ENCODE data around the gene DGKD.
A peak's percentile ranks its signal among the peaks of the same experiment; 100 is the strongest.

DGKD gene

GRCh38 chr2:233384015-233384414 is 29.7 kb downstream of the DGKD start:
- Histone ChIP-seq H2AFZ (ENCODE audit: low read length) (no peak overlapping the region), H3K9me3 (ENCODE audit: insufficient read depth, low read depth, low read length) (no peaks in the 10 kb centered on the region), H3K4me1 (ENCODE audit: insufficient read depth, low read length, poor library complexity, severe bottlenecking) (peaks cover 67% of the 10 kb centered on the region), H3K9me2 (replicated peaks; ENCODE audit: low read depth, low read length) (no peaks in the 10 kb centered on the region), H3K4me3 (ENCODE audit: low read length, poor library complexity, severe bottlenecking) (peak overlapping the region; percentile 67), H3K27me3 (ENCODE audit: insufficient read depth, low read length, poor library complexity, severe bottlenecking) (no peaks in the 10 kb centered on the region), H3F3A (ENCODE audit: low read depth) (peaks cover 23% of the 10 kb centered on the region), H3K36me3 (ENCODE audit: insufficient read depth, low read length) (0 out of 2 replicates have a peak, but pooled peaks cover 3% of the 10 kb centered on the region), H4K20me1 (ENCODE audit: insufficient read depth, low read length, poor library complexity, severe bottlenecking) (no peaks in the 10 kb centered on the region), H3K79me2 (ENCODE audit: insufficient read depth, low read length) (peaks cover 80% of the 10 kb centered on the region), H3K4me2 (ENCODE audit: low read depth, low read length, poor library complexity, severe bottlenecking) (peak overlapping the region; percentile 88), H3K9ac (ENCODE audit: low read depth, low read length, poor library complexity, severe bottlenecking) (peak overlapping the region; percentile 81)
- TF ChIP-seq CTCF (conservative IDR thresholded peaks at IDR 0.05; ENCODE audit: low read length) (peak; percentile 44), EZH2phosphoT487 (IDR thresholded peaks at IDR 0.05; ENCODE audit: borderline replicate concordance) (no peak)

- H3K27me3 ChIP-seq (ENCODE audit: insufficient read depth, low read length, poor library complexity, severe bottlenecking), result no peaks in the 10 kb centered on the region
- no peaks in the 10 kb centered on the region for H3K9me3 ChIP-seq (ENCODE audit: insufficient read depth, low read depth, low read length)
- no peaks in the 10 kb centered on the region for H4K20me1 ChIP-seq (ENCODE audit: insufficient read depth, low read length, poor library complexity, severe bottlenecking)
- peak overlapping the region; percentile 67 for H3K4me3 ChIP-seq (ENCODE audit: low read length, poor library complexity, severe bottlenecking)
- H3K9me2 ChIP-seq (replicated peaks; ENCODE audit: low read depth, low read length), result no peaks in the 10 kb centered on the region
- no peak overlapping the region for H2AFZ ChIP-seq (ENCODE audit: low read length)
- peak overlapping the region; percentile 88 for H3K4me2 ChIP-seq (ENCODE audit: low read depth, low read length, poor library complexity, severe bottlenecking)
- H3K9ac ChIP-seq (ENCODE audit: low read depth, low read length, poor library complexity, severe bottlenecking), result peak overlapping the region; percentile 81
- peaks cover 23% of the 10 kb centered on the region for H3F3A ChIP-seq (ENCODE audit: low read depth)
- H3K36me3 ChIP-seq (ENCODE audit: insufficient read depth, low read length), result peaks cover 4% of the 10 kb centered on the region; the same call in 1 of the 2 replicates
- TF ChIP-seq EZH2phosphoT487 (IDR thresholded peaks at IDR 0.05; ENCODE audit: borderline replicate concordance) (no peak), CTCF (conservative IDR thresholded peaks at IDR 0.05; ENCODE audit: low read length) (no peak)
- peaks cover 67% of the 10 kb centered on the region for H3K4me1 ChIP-seq (ENCODE audit: insufficient read depth, low read length, poor library complexity, severe bottlenecking)
- peaks cover 82% of the 10 kb centered on the region for H3K79me2 ChIP-seq (ENCODE audit: insufficient read depth, low read length)
These were observed 30.7 kb downstream of the DGKD start for GRCh38 chr2:233384811-233385488.

GRCh38 chr2:233385489-233386044 is 31.3 kb downstream of the DGKD start:
- H3K4me2 ChIP-seq (ENCODE audit: low read depth, low read length, poor library complexity, severe bottlenecking), result peak overlapping the region; percentile 88
- peaks cover 23% of the 10 kb centered on the region for H3F3A ChIP-seq (ENCODE audit: low read depth)
- H3K9ac ChIP-seq (ENCODE audit: low read depth, low read length, poor library complexity, severe bottlenecking), result peak overlapping the region; percentile 81
- peaks cover 61% of the 10 kb centered on the region for H3K4me1 ChIP-seq (ENCODE audit: insufficient read depth, low read length, poor library complexity, severe bottlenecking)
- H3K4me3 ChIP-seq (ENCODE audit: low read length, poor library complexity, severe bottlenecking), result peak overlapping the region; percentile 67
- H2AFZ ChIP-seq (ENCODE audit: low read length), result no peak overlapping the region
- no peak for TF ChIP-seq EZH2phosphoT487 (IDR thresholded peaks at IDR 0.05; ENCODE audit: borderline replicate concordance)
- no peak for TF ChIP-seq CTCF (conservative IDR thresholded peaks at IDR 0.05; ENCODE audit: low read length)
- no peaks in the 10 kb centered on the region for H4K20me1 ChIP-seq (ENCODE audit: insufficient read depth, low read length, poor library complexity, severe bottlenecking)
- H3K36me3 ChIP-seq (ENCODE audit: insufficient read depth, low read length), result peaks cover 11% of the 10 kb centered on the region; the same call in 1 of the 2 replicates
- no peaks in the 10 kb centered on the region for H3K9me3 ChIP-seq (ENCODE audit: insufficient read depth, low read depth, low read length)
- H3K79me2 ChIP-seq (ENCODE audit: insufficient read depth, low read length), result peaks cover 82% of the 10 kb centered on the region
- H3K27me3 ChIP-seq (ENCODE audit: insufficient read depth, low read length, poor library complexity, severe bottlenecking), result no peaks in the 10 kb centered on the region
- no peaks in the 10 kb centered on the region for H3K9me2 ChIP-seq (replicated peaks; ENCODE audit: low read depth, low read length)

All from Loucy (cell line).